Panc1 (cell line): Measurements from ENCODE around the gene OTUD1. TPM values are rescaled to one million over a fixed set of nuclear protein-coding genes. Genes with fewer than 3 reads are reported as not detected.

Experiments used
- ATAC-seq: fragments of 200-7000 bp; cut with Tn5 transposase; 2 replicates; pipeline ENCODE4 v1.9.1; 2020; ENCODE audit warnings: mild to moderate bottlenecking, moderate library complexity
- BruUV-seq: library from RNA; stranded (reverse); fragments of 400-500 nt; replicated peaks from 2 replicates; lab custom pipeline; 2021; lab: Mats Ljungman, UMichigan
- CTCF ChIA-PET: fragments of 300-600 bp; sonication (Branson Sonifier 250); formaldehyde crosslinking; loops from one replicate; lab custom pipeline; 2022; ENCODE audit warnings: antibody characterized with exemption; lab: Charles Lee
- POLR2A ChIA-PET: fragments of 300-600 bp; sonication (Branson Sonifier 250); formaldehyde crosslinking; loops from one replicate; lab custom pipeline; 2022; ENCODE audit warnings: antibody characterized with exemption; lab: Charles Lee
- DNase-seq: peaks from one replicate; pipeline ENCODE4 v3.0.0-alpha.2; 2010; ENCODE audit warnings: low read depth, low spot score
- H3K27ac ChIP-seq: 2 replicates; pipeline ENCODE4 v1.5.1; 2011; ENCODE audit warnings: mild to moderate bottlenecking, low read length, inconsistent platforms
- H3K27me3 ChIP-seq: fragments of 200-500 bp; sonication (Bioruptor generic); 2 replicates; pipeline ENCODE4 v1.6.0; 2014; ENCODE audit warnings: low read length, inconsistent platforms; ENCODE audit not compliant: control insufficient read depth, insufficient read depth
- H3K36me3 ChIP-seq: fragments of 200-500 bp; sonication (Bioruptor generic); 2 replicates; pipeline ENCODE4 v1.5.1; 2014; ENCODE audit warnings: inconsistent platforms, mild to moderate bottlenecking, low read length, moderate library complexity; ENCODE audit not compliant: control insufficient read depth, insufficient read depth
- H3K4me1 ChIP-seq: 2 replicates; pipeline ENCODE4 v1.5.1; 2011; ENCODE audit warnings: inconsistent platforms, mild to moderate bottlenecking, low read length, moderate library complexity; ENCODE audit not compliant: control insufficient read depth, insufficient read depth
- H3K4me3 ChIP-seq, 2 experiments: 2 replicates each; pipeline ENCODE4 v1.5.1; 2011 to 2012; ENCODE audit warnings: low read depth in 2 of 2, low read length in 2 of 2, mild to moderate bottlenecking in 2 of 2, inconsistent platforms in 1 of 2, moderate library complexity in 1 of 2
- H3K9me3 ChIP-seq: fragments of 200-500 bp; sonication (Bioruptor generic); 2 replicates; pipeline ENCODE4 v1.5.1; 2014; ENCODE audit warnings: low read depth, mild to moderate bottlenecking, inconsistent platforms, low read length, moderate library complexity; ENCODE audit not compliant: control insufficient read depth, insufficient read depth
- CTCF ChIP-seq: fragments of 450-650 bp; IDR thresholded peaks from 2 replicates; pipeline ENCODE4 v1.5.1; 2017; ENCODE audit warnings: mild to moderate bottlenecking
- POLR2AphosphoS5 ChIP-seq: IDR thresholded peaks from 2 replicates; pipeline ENCODE4 v1.6.1; 2012; ENCODE audit warnings: mild to moderate bottlenecking, low read depth, low read length, moderate library complexity
- REST ChIP-seq, 2 experiments: IDR thresholded peaks; 2 replicates each; pipeline ENCODE4 v1.6.1; 2011 to 2012; ENCODE audit warnings: low read depth in 2 of 2, control low read depth in 1 of 2, low read length in 1 of 2, mild to moderate bottlenecking in 1 of 2, moderate library complexity in 1 of 2; ENCODE audit not compliant: insufficient read depth in 1 of 2
- SIN3A ChIP-seq: IDR thresholded peaks from 2 replicates; pipeline ENCODE4 v1.6.1; 2012; ENCODE audit warnings: low read depth, mild to moderate bottlenecking, low read length, moderate library complexity, borderline replicate concordance; ENCODE audit not compliant: insufficient read depth
- TCF7L2 ChIP-seq: IDR thresholded peaks from 2 replicates; pipeline ENCODE4 v1.6.1; 2011; ENCODE audit warnings: mild to moderate bottlenecking, low read depth, low read length, inconsistent platforms
- in situ Hi-C: cut with HindIII; loops from 2 replicates; pipeline ENCODE4 v1.10.0; 2016; ENCODE audit warnings: low sequenced_read_pairs, low pct_unique_long_range_greater_than_20kb
- intact Hi-C: fragments of 100-400 bp; cut with micrococcal nuclease; formaldehyde crosslinking; loops from one replicate; pipeline ENCODE4 v1.10.0; 2022; ENCODE audit not compliant: unreplicated experiment
- total RNA-seq: library from RNA; stranded (reverse); gene quantifications from one replicate; pipeline ENCODE4 v1.2.1, GENCODE V29; 2021; ENCODE audit not compliant: unreplicated experiment

OTUD1 gene
- total RNA-seq, 1 experiment from 2014 or later, result 2.8 TPM

GRCh38 chr10:23419655-23420329 lies 19.1 kb upstream of the OTUD1 start:
- ChIA-PET POLR2A (no interaction called here), CTCF (no interaction called here)
- no peaks in the 10 kb centered on the region for H3K27me3 ChIP-seq
- in situ Hi-C loops (no loop called here), intact Hi-C loops (no loop called here)
- H3K36me3 ChIP-seq, result no peaks in the 10 kb centered on the region
- BruUV-seq, result no TSS peak
- no peak overlapping the region for H3K27ac ChIP-seq
- no peak for DNase-seq
- no peaks in the 10 kb centered on the region for H3K9me3 ChIP-seq
- no peak overlapping the region for H3K4me3 ChIP-seq
- ATAC-seq, result no peak
- TF ChIP-seq POLR2AphosphoS5 (no peak), CTCF (no peak), TCF7L2 (no peak), REST (IDR thresholded peaks at IDR 0.05; ENCODE audit: insufficient read depth in 1 of 2, low read depth in 2 of 2, low read length in 1 of 2) (no peak), SIN3A (no peak)
- H3K4me1 ChIP-seq, result no peaks in the 10 kb centered on the region

GRCh38 chr10:23421397-23421796 lies 17.5 kb upstream of the OTUD1 start:
- CTCF ChIA-PET, result no interaction called here
- Histone ChIP-seq H3K27me3 (no peaks in the 10 kb centered on the region), H3K4me3 (no peak overlapping the region), H3K27ac (no peak overlapping the region), H3K36me3 (no peaks in the 10 kb centered on the region), H3K9me3 (no peaks in the 10 kb centered on the region), H3K4me1 (no peaks in the 10 kb centered on the region)
- no peak for TF ChIP-seq TCF7L2
- no peak for TF ChIP-seq CTCF
- TF ChIP-seq POLR2AphosphoS5, result no peak
- no peak for TF ChIP-seq REST (IDR thresholded peaks at IDR 0.05; ENCODE audit: insufficient read depth in 1 of 2, low read depth in 2 of 2, low read length in 1 of 2)
- TF ChIP-seq SIN3A, result no peak
- no peak for DNase-seq
- intact Hi-C loops (no loop called here), in situ Hi-C loops (no loop called here)
- POLR2A ChIA-PET, result no interaction called here
- BruUV-seq, result no TSS peak
- ATAC-seq, result no peak
